Heart right ventricle (tissue), 16 donors: ENCODE measurements around the gene DENND1A. TPM values are rescaled to one million over a fixed set of nuclear protein-coding genes. Genes with fewer than 3 reads are reported as not detected.

Experiments
- ATAC-seq, 8 donors: fragments of 200-7000 bp; cut with Tn5 transposase; one replicate each; pipeline ENCODE4 v1.9.1; 2020; ENCODE audit warnings: mild to moderate bottlenecking in 8 of 8, moderate library complexity in 8 of 8, moderate number of reproducible peaks in 1 of 8
- DNase-seq, 2 donors: peaks; one replicate each; pipeline ENCODE4 v3.0.0-alpha.2; 2020
- H3K27ac ChIP-seq, 10 donors: fragments of 200-600 bp; sonication (generic) in 2 of 10; one replicate each; pipeline versions ENCODE4 v1.5.0 to v1.8.0; 2020 to 2022; ENCODE audit warnings: mild to moderate bottlenecking in 3 of 10
- H3K27me3 ChIP-seq, 7 donors: fragments of 200-600 bp; one replicate each; pipeline ENCODE4 v1.8.0; 2021 to 2022; ENCODE audit warnings: mild to moderate bottlenecking in 2 of 7
- H3K36me3 ChIP-seq, 9 donors: fragments of 200-600 bp; sonication (generic) in 1 of 9; one replicate each; pipeline versions ENCODE4 v1.5.0 to v1.8.0; 2020 to 2022; ENCODE audit warnings: mild to moderate bottlenecking in 2 of 9
- H3K4me1 ChIP-seq, 9 donors: fragments of 200-600 bp; sonication (generic) in 1 of 9; one replicate each; pipeline versions ENCODE4 v1.5.0 to v1.8.0; 2020 to 2022; ENCODE audit warnings: mild to moderate bottlenecking in 4 of 9
- H3K4me3 ChIP-seq, 10 donors: fragments of 200-600 bp; sonication (generic) in 2 of 10; one replicate each; pipeline versions ENCODE4 v1.5.0 to v1.8.0; 2020 to 2022; ENCODE audit warnings: mild to moderate bottlenecking in 7 of 10, moderate library complexity in 2 of 10
- H3K9me3 ChIP-seq, 11 donors: fragments of 200-600 bp in 10 of 11; sonication (generic) in 2 of 11; one replicate each; pipeline versions ENCODE4 v1.5.0 to v1.8.0; 2013 to 2022; ENCODE audit warnings: mild to moderate bottlenecking in 2 of 11, control low read depth in 1 of 11, moderate library complexity in 1 of 11
- CTCF ChIP-seq, 9 donors: fragments of 200-600 bp; sonication (generic) in 2 of 9; IDR thresholded peaks; one replicate each; pipeline versions ENCODE4 v1.5.0 to v1.8.0; 2021 to 2022; ENCODE audit warnings: antibody characterized with exemption in 9 of 9, mild to moderate bottlenecking in 5 of 9, moderate library complexity in 1 of 9
- WGBS, 2 donors: extraction: QIAGEN DNeasy Blood & Tissue Kit; methylation state at CpG; one replicate each; pipeline ENCODE4 v1.1.7; 2013; ENCODE audit warnings: inconsistent platforms in 1 of 2; 5-methylcytosine and 5-hydroxymethylcytosine counted together
- intact Hi-C, 10 donors: fragments of 100-400 bp; cut with DNase I; formaldehyde crosslinking; loops; one replicate each; pipeline versions ENCODE4 v1.11.1 to v1.14.2; 2022
- polyA plus RNA-seq, 2 donors: library from polyadenylated mRNA; stranded (reverse); fragments of 200-250 nt; gene quantifications; one replicate each; pipeline ENCODE4 v1.2.3, GENCODE V29; 2013
- total RNA-seq, 10 donors: library from RNA; stranded (reverse); fragmentation: NEBNext Ultra II Directional in 3 of 10; extraction: Animal tissue kit (Norgen Biotek cat#: 25700) in 3 of 10; gene quantifications; one replicate each; pipeline versions ENCODE4 v1.2.1 to v1.2.4, GENCODE V29; 2021 to 2023
- donor health status: Arrhythmogenic right ventricular cardiomyopathy.
- donor health status: ischemic (EF 13 %, LVEDD 7.1; RV severe dilation, severe dysfunction).
- donor health status: healthy with polysubstance abuse.
- donor health status: DM: no; HTN: yes; CAD: no.
- donor health status: DM: no; HTN: no; CAD: no.
- donor health status: ischemic (EF 25% LVEDD 6.9; RV normal size, moderate dysfunction).
- donor health status: ischemic (EF 25% LVEDD 5.7; RV mildly dilated, moderate dysfunction).
- donor health status: healthy.
- donor health status: DM: yes; HTN: yes; CAD: no.
- donor health status: Ischemic cardiomyopathy.
- donor health status: ischemic (EF 35%, LVEDD 5.7; RV mildly dilated, moderate dysfunction).
- donor health status: nonischemic (EF 11% LVEDD 7.7; RV severe dilation, severe dysfunction).
- donor health status: DM: yes; HTN: yes; CAD: no.
- donor health status: PGD.
- donor health status: ischemic (EF 29% LVEDD 5.4; RV normal size, mild dysfunction).
- donor health status: nonischemic (EF 23%, LVEDD 6.1; RV moderate dilation, normal function).

DENND1A gene
- total and polyA plus RNA-seq, 12 donors, result 7.3 to 19.6 (median 12.2) TPM

GRCh38 chr9:123959787-123960186 is 29.9 kb upstream of the DENND1A start:
- H3K27me3 ChIP-seq, result peaks cover 0 to 40% (median 15%) of the 10 kb centered on the region in 7 donors
- no peak for TF ChIP-seq CTCF (IDR thresholded peaks at IDR 0.05)
- peaks cover 0 to 3% (median 0%) of the 10 kb centered on the region in 9 donors for H3K4me1 ChIP-seq
- peaks cover 0 to 6% (median 0%) of the 10 kb centered on the region in 11 donors for H3K9me3 ChIP-seq
- no peak for DNase-seq
- 56 to 61% methylated on average over 4 of the region's 4 CpGs for WGBS, 2 donors
- peak in 2 of 8 donors; percentile 68 to 82 for ATAC-seq
- H3K36me3 ChIP-seq, result no peaks in the 10 kb centered on the region
- H3K27ac ChIP-seq, result no peak overlapping the region
- no peak overlapping the region for H3K4me3 ChIP-seq
- intact Hi-C loops, result no loop called here

GRCh38 chr9:123957731-123958130 is 27.8 kb upstream of the DENND1A start:
- Histone ChIP-seq H3K36me3 (no peaks in the 10 kb centered on the region), H3K9me3 (peaks cover 0 to 6% (median 0%) of the 10 kb centered on the region in 11 donors), H3K4me3 (no peak overlapping the region), H3K4me1 (peaks cover 0 to 6% (median 0%) of the 10 kb centered on the region in 9 donors), H3K27ac (no peak overlapping the region), H3K27me3 (peaks cover 0 to 40% (median 19%) of the 10 kb centered on the region in 7 donors)
- intact Hi-C loops, result no loop called here
- 81 to 82% methylated on average over 2 of the region's 2 CpGs for WGBS, 2 donors
- no peak for ATAC-seq
- no peak for DNase-seq
- TF ChIP-seq CTCF (IDR thresholded peaks at IDR 0.05), result no peak

GRCh38 chr9:123957168-123957721 is 27.3 kb upstream of the DENND1A start:
- WGBS, 2 donors, result 77 to 84% methylated on average over 6 of the region's 6 CpGs
- no peak for TF ChIP-seq CTCF (IDR thresholded peaks at IDR 0.05)

GRCh38 chr9:123955637-123956036 is 25.7 kb upstream of the DENND1A start:
- WGBS, 2 donors, result 92 to 95% methylated on average over 6 of the region's 6 CpGs
- H3K27ac ChIP-seq, result no peak overlapping the region
- peaks cover 0 to 6% (median 0%) of the 10 kb centered on the region in 9 donors for H3K4me1 ChIP-seq
- H3K36me3 ChIP-seq, result no peaks in the 10 kb centered on the region
- no peak overlapping the region for H3K4me3 ChIP-seq
- ATAC-seq (no peak), DNase-seq (no peak)
- intact Hi-C loops, result no loop called here
- peaks cover 0 to 6% (median 0%) of the 10 kb centered on the region in 11 donors for H3K9me3 ChIP-seq
- peaks cover 0 to 51% (median 10%) of the 10 kb centered on the region in 7 donors for H3K27me3 ChIP-seq
- TF ChIP-seq CTCF (IDR thresholded peaks at IDR 0.05), result no peak

More at GRCh38 chr9:123957168-123957721, 27.3 kb upstream of the DENND1A start:
- DNase-seq (no peak), ATAC-seq (no peak)
- intact Hi-C loops, result no loop called here
- Histone ChIP-seq H3K9me3 (peaks cover 0 to 6% (median 0%) of the 10 kb centered on the region in 11 donors), H3K36me3 (no peaks in the 10 kb centered on the region), H3K27ac (no peak overlapping the region), H3K27me3 (peaks cover 0 to 42% (median 19%) of the 10 kb centered on the region in 7 donors), H3K4me3 (no peak overlapping the region), H3K4me1 (peaks cover 0 to 6% (median 0%) of the 10 kb centered on the region in 9 donors)
